CD14-positive monocyte (primary cell): Measurements from ENCODE around the gene WDR82. TPM values are rescaled to one million over a fixed set of nuclear protein-coding genes. Genes with fewer than 3 reads are reported as not detected.

Source experiments
- DNase-seq, 3 donors: peaks; one replicate each; pipeline ENCODE4 v3.0.0-alpha.2; 2011 to 2022
- H2AFZ ChIP-seq: 2 replicates; pipeline ENCODE4 v1.6.0; 2012; ENCODE audit warnings: mild to moderate bottlenecking, low read depth, low read length, inconsistent platforms; ENCODE audit not compliant: insufficient read depth, poor library complexity, severe bottlenecking
- H3K27ac ChIP-seq, 2 donors: 1 replicate in 1 of 2; 2 replicates in 1 of 2; pipeline ENCODE4 v1.5.1; 2012 to 2013; ENCODE audit warnings: low read length in 2 of 2, control low read depth in 1 of 2, inconsistent platforms in 1 of 2, low read depth in 1 of 2, mild to moderate bottlenecking in 1 of 2
- H3K27me3 ChIP-seq, 2 donors: one replicate each; pipeline versions ENCODE4 v1.6.0 to v1.6.1; 2011 to 2013; ENCODE audit warnings: low read length in 2 of 2; ENCODE audit not compliant: control insufficient read depth in 2 of 2, insufficient read depth in 2 of 2
- H3K36me3 ChIP-seq, 2 donors: replicated peaks in 1 of 2; 1 replicate in 1 of 2; 2 replicates in 1 of 2; pipeline versions ENCODE4 v1.5.1 to v1.6.1; 2012 to 2013; ENCODE audit warnings: low read length in 2 of 2, control low read depth in 1 of 2, inconsistent platforms in 1 of 2, mild to moderate bottlenecking in 1 of 2; ENCODE audit not compliant: insufficient read depth in 2 of 2, control insufficient read depth in 1 of 2
- H3K4me1 ChIP-seq, 2 donors: 1 replicate in 1 of 2; 2 replicates in 1 of 2; pipeline versions ENCODE4 v1.5.1 to v1.6.1; 2012 to 2013; ENCODE audit warnings: low read length in 2 of 2, control low read depth in 1 of 2, inconsistent platforms in 1 of 2, mild to moderate bottlenecking in 1 of 2, moderate library complexity in 1 of 2; ENCODE audit not compliant: insufficient read depth in 2 of 2, control insufficient read depth in 1 of 2
- H3K4me2 ChIP-seq: replicated peaks from 2 replicates; pipeline ENCODE3; 2012; ENCODE audit warnings: low read length, moderate library complexity, mild to moderate bottlenecking; ENCODE audit not compliant: poor library complexity, severe bottlenecking; ENCODE audit errors: extremely low read depth
- H3K4me3 ChIP-seq, 3 experiments: fragments of 200-600 bp in 1 of 3; sonication (generic) in 1 of 3; replicated peaks in 1 of 3; 1 replicate in 2 of 3; 2 replicates in 1 of 3; pipeline ENCODE4 v1.5.1; 2011 to 2013; ENCODE audit warnings: low read length in 3 of 3, mild to moderate bottlenecking in 3 of 3, control low read depth in 2 of 3, low read depth in 2 of 3, inconsistent platforms in 1 of 3, moderate library complexity in 1 of 3
- H3K79me2 ChIP-seq: 2 replicates; pipeline ENCODE4 v1.6.0; 2012; ENCODE audit warnings: mild to moderate bottlenecking, control low read depth, inconsistent platforms, low read length, moderate library complexity; ENCODE audit not compliant: insufficient read depth
- H3K9ac ChIP-seq: 2 replicates; pipeline ENCODE4 v1.6.0; 2017; ENCODE audit warnings: low read length, mild to moderate bottlenecking; ENCODE audit not compliant: insufficient read depth, poor library complexity, severe bottlenecking
- H3K9me3 ChIP-seq, 2 donors: replicated peaks in 1 of 2; 1 replicate in 1 of 2; 2 replicates in 1 of 2; pipeline versions ENCODE4 v1.5.1 to v1.6.1; 2012 to 2013; ENCODE audit warnings: low read length in 2 of 2, control low read depth in 1 of 2; ENCODE audit not compliant: control insufficient read depth in 1 of 2, insufficient read depth in 1 of 2
- H4K20me1 ChIP-seq: 2 replicates; pipeline ENCODE4 v1.6.0; 2012; ENCODE audit warnings: mild to moderate bottlenecking, low read length, control low read depth, moderate library complexity; ENCODE audit not compliant: insufficient read depth
- H3K27ac Mint-ChIP-seq, 7 donors: one replicate each; pipeline ENCODE4 v1.8.0; 2020; ENCODE audit warnings: mild to moderate bottlenecking in 7 of 7, mixed read lengths in 7 of 7, moderate library complexity in 6 of 7, inconsistent platforms in 2 of 7
- H3K27me3 Mint-ChIP-seq, 3 donors: one replicate each; pipeline ENCODE4 v1.8.0; 2021 to 2022; ENCODE audit warnings: low read depth in 3 of 3, mild to moderate bottlenecking in 3 of 3, mixed read lengths in 3 of 3, moderate library complexity in 3 of 3, inconsistent platforms in 1 of 3
- H3K36me3 Mint-ChIP-seq, 2 donors: one replicate each; pipeline ENCODE4 v1.8.0; 2020; ENCODE audit warnings: mixed read lengths in 2 of 2, inconsistent platforms in 1 of 2, mild to moderate bottlenecking in 1 of 2
- H3K4me1 Mint-ChIP-seq: one replicate; pipeline ENCODE4 v1.8.0; 2020; ENCODE audit warnings: mild to moderate bottlenecking, mixed read lengths
- H3K4me3 Mint-ChIP-seq, 2 donors: one replicate each; pipeline ENCODE4 v1.8.0; 2020; ENCODE audit warnings: mild to moderate bottlenecking in 2 of 2, mixed read lengths in 2 of 2, moderate library complexity in 1 of 2
- H3K9me3 Mint-ChIP-seq, 7 donors: one replicate each; pipeline ENCODE4 v1.8.0; 2020 to 2022; ENCODE audit warnings: mixed read lengths in 7 of 7, mild to moderate bottlenecking in 6 of 7, moderate library complexity in 6 of 7, inconsistent platforms in 2 of 7
- CTCF ChIP-seq: fragments of 200-600 bp; IDR thresholded peaks from one replicate; pipeline ENCODE4 v1.8.0; 2022; ENCODE audit warnings: antibody characterized with exemption, mild to moderate bottlenecking
- WGBS: methylation state at CpG from one replicate; pipeline ENCODE4 v1.1.5; 2013; ENCODE audit warnings: missing lambda C conversion rate; ENCODE audit not compliant: insufficient coverage; 5-methylcytosine and 5-hydroxymethylcytosine counted together
- intact Hi-C, 2 donors: fragments of 100-400 bp; cut with micrococcal nuclease; formaldehyde crosslinking; loops; one replicate each; pipeline versions ENCODE4 v1.15.0 to v1.15.1; 2023
- polyA plus RNA-seq, 3 donors: library from polyadenylated mRNA; depleted of rRNA in 1 of 3; unstranded in 2 of 3; stranded (reverse) in 1 of 3; fragments of 300-500 nt in 2 of 3; fragments of >200 nt in 1 of 3; fragmentation: Illumina TruSeq in 2 of 3; gene quantifications; 1 replicate in 2 of 3; 2 replicates in 1 of 3; pipeline ENCODE4 v1.2.3, GENCODE V29; 2012 to 2021

WDR82 gene
- polyA plus RNA-seq, 3 donors, result 27.3 to 33.4 (median 32.3) TPM

DNA sequence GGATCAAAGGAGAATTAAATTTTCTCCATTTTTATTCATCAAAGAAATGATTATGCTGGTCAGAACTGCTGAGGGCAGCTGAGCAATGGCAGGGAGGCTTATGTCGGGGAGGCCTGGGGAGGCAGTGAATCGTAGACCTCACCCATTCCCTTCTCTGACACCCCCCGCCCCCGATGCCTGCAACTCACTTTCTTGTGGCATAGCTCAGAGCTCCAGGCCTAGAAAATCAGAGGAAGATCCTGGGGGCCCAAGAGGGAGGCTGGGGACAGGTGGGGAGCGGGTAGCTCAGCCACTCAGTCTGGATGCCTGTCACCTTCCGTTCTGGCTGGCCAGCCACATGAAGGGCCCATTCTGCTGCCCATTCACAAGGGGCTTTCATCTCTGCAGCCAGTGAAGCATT, 36.6 kb upstream of the WDR82 start:
- peaks cover 41 to 44% of the 10 kb centered on the region in 2 donors for H3K4me1 ChIP-seq
- Mint-ChIP-seq H3K27me3 (peaks cover 3 to 11% (median 5%) of the 10 kb centered on the region in 3 donors), H3K4me3 (no peak overlapping the region), H3K27ac (peak overlapping the region in 6 of 7 donors; percentile 66 to 96 (median 93)), H3K4me1 (peaks cover 55% of the 10 kb centered on the region), H3K36me3 (peaks cover 23 to 47% of the 10 kb centered on the region in 2 donors), H3K9me3 (no peaks in the 10 kb centered on the region)
- no peaks in the 10 kb centered on the region for H3K9me3 ChIP-seq
- no peaks in the 10 kb centered on the region for H4K20me1 ChIP-seq
- intact Hi-C loops, result no loop called here
- no peak overlapping the region for H3K4me2 ChIP-seq
- no peak overlapping the region for H3K27ac ChIP-seq
- H3K79me2 ChIP-seq, result peaks cover 3% of the 10 kb centered on the region
- H2AFZ ChIP-seq, result no peak overlapping the region
- no peak for DNase-seq
- H3K36me3 ChIP-seq, result peaks cover 6 to 13% of the 10 kb centered on the region in 2 donors
- no peak for TF ChIP-seq CTCF
- H3K9ac ChIP-seq, result no peak overlapping the region
- H3K27me3 ChIP-seq, result no peaks in the 10 kb centered on the region
- H3K4me3 ChIP-seq, result no peak overlapping the region
- WGBS, result no CpG with 5 or more reads among the region's 6 CpGs

GRCh38 chr3:52314489-52314888, 36.0 kb upstream of the WDR82 start:
- H3K36me3 Mint-ChIP-seq, result peaks cover 28 to 51% of the 10 kb centered on the region in 2 donors
- no peaks in the 10 kb centered on the region for H3K9me3 ChIP-seq
- no peaks in the 10 kb centered on the region for H3K27me3 ChIP-seq
- H2AFZ ChIP-seq, result no peak overlapping the region
- peak overlapping the region; percentile 76 to 83 for H3K27ac ChIP-seq
- H3K36me3 ChIP-seq, result peaks cover 10 to 17% of the 10 kb centered on the region in 2 donors
- DNase-seq, result peak; percentile 44 to 72 (median 52)
- 78% methylated on average over 1 of the region's 3 CpGs for WGBS
- H3K79me2 ChIP-seq, result peaks cover 3% of the 10 kb centered on the region
- intact Hi-C loops, result no loop called here
- H3K4me2 ChIP-seq, result peak overlapping the region; percentile 37
- H3K4me1 ChIP-seq, result peaks cover 41 to 44% of the 10 kb centered on the region in 2 donors
- no peaks in the 10 kb centered on the region for H4K20me1 ChIP-seq
- H3K4me3 Mint-ChIP-seq, result peak overlapping the region in 1 of 2 donors; percentile 54
- H3K27ac Mint-ChIP-seq, result peak overlapping the region; percentile 89 to 99 (median 95)
- peaks cover 55% of the 10 kb centered on the region for H3K4me1 Mint-ChIP-seq
- no peak overlapping the region for H3K9ac ChIP-seq
- TF ChIP-seq CTCF, result no peak
- no peaks in the 10 kb centered on the region for H3K9me3 Mint-ChIP-seq
- peaks cover 3 to 11% (median 5%) of the 10 kb centered on the region in 3 donors for H3K27me3 Mint-ChIP-seq
- H3K4me3 ChIP-seq, result peak overlapping the region in 1 of 3 experiments; percentile 54
